ENCODE results near the gene MN1. TPM values are rescaled to one million over a fixed set of nuclear protein-coding genes. Genes with fewer than 3 reads are reported as not detected.

The MN1 gene
- total and polyA plus RNA-seq, 2 experiments from 2014 or later = 1.0 to 6.8 TPM

DNA sequence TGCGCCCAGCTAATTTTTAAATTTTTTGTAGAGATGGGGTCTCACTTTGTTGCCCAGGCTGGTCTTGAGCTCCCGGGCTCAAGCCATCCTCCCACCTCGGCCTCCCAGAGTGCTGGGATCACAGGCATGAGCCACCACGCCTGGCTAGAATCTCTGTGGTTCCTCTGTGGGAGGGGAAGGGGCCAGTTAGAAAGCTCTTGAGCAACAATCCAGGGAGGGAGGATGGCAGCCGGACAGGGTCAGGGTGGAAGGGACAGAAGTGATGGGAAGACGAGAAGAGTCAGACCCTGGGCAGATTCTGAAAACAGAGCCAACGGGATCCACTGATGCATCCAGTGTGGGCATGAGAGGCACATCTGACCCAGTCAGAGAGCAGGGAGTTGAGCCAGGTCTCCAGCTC, 38.9 kb upstream of the MN1 start:
- H3K36me3 Mint-ChIP-seq (ENCODE audit: low read depth) = peaks cover 13% of the 10 kb centered on the region
- no peak for ATAC-seq
- no peak overlapping the region for H3K27ac ChIP-seq (ENCODE audit: low read depth)

More for the DNA sequence above, 38.9 kb upstream of the MN1 start:
- no peaks in the 10 kb centered on the region for H3K79me2 ChIP-seq (replicated peaks; ENCODE audit: insufficient read depth)
- no peak overlapping the region for H3K27ac Mint-ChIP-seq
- peaks cover 8% of the 10 kb centered on the region for H3K27me3 Mint-ChIP-seq (ENCODE audit: insufficient read depth, low read depth, poor library complexity)
- H3F3A ChIP-seq (replicated peaks; ENCODE audit: low read depth) = peaks cover 3% of the 10 kb centered on the region; the same call in 1 of the 2 replicates
- no peak overlapping the region for H3K4me3 ChIP-seq
- no peak for DNase-seq (ENCODE audit: low spot score)
- peaks cover 17% of the 10 kb centered on the region; the same call in 2 of the 3 replicates for H3K9me3 Mint-ChIP-seq
- no peaks in the 10 kb centered on the region for H3K9me2 ChIP-seq (ENCODE audit: insufficient read depth)
- no peak overlapping the region for H3K4me2 ChIP-seq
- H3K4me1 ChIP-seq (ENCODE audit: insufficient read depth) = peaks cover 10% of the 10 kb centered on the region
- H3K4me1 Mint-ChIP-seq = peaks cover 28% of the 10 kb centered on the region
- H4K20me1 ChIP-seq (replicated peaks; ENCODE audit: insufficient read depth) = no peaks in the 10 kb centered on the region
- TF ChIP-seq, protein P1, sequence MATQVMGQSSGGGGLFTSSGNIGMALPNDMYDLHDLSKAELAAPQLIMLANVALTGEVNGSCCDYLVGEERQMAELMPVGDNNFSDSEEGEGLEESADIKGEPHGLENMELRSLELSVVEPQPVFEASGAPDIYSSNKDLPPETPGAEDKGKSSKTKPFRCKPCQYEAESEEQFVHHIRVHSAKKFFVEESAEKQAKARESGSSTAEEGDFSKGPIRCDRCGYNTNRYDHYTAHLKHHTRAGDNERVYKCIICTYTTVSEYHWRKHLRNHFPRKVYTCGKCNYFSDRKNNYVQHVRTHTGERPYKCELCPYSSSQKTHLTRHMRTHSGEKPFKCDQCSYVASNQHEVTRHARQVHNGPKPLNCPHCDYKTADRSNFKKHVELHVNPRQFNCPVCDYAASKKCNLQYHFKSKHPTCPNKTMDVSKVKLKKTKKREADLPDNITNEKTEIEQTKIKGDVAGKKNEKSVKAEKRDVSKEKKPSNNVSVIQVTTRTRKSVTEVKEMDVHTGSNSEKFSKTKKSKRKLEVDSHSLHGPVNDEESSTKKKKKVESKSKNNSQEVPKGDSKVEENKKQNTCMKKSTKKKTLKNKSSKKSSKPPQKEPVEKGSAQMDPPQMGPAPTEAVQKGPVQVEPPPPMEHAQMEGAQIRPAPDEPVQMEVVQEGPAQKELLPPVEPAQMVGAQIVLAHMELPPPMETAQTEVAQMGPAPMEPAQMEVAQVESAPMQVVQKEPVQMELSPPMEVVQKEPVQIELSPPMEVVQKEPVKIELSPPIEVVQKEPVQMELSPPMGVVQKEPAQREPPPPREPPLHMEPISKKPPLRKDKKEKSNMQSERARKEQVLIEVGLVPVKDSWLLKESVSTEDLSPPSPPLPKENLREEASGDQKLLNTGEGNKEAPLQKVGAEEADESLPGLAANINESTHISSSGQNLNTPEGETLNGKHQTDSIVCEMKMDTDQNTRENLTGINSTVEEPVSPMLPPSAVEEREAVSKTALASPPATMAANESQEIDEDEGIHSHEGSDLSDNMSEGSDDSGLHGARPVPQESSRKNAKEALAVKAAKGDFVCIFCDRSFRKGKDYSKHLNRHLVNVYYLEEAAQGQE (IDR thresholded peaks at IDR 0.05; ENCODE audit: unreplicated experiment) = no peak
- TF ChIP-seq STAT1 (IDR thresholded peaks at IDR 0.05; ENCODE audit: unreplicated experiment) (no peak), JUNB (IDR thresholded peaks at IDR 0.05; ENCODE audit: unreplicated experiment) (no peak), EZH2phosphoT487 (IDR thresholded peaks at IDR 0.05; ENCODE audit: unreplicated experiment) (no peak), ZNF331 (CRISPR knock-in tag; IDR thresholded peaks at IDR 0.05; ENCODE audit: low read depth) (no peak), POLR2AphosphoS5 (IDR thresholded peaks at IDR 0.05; ENCODE audit: low read depth) (no peak), EZH2 (IDR thresholded peaks at IDR 0.05; ENCODE audit: low read depth, unreplicated experiment) (no peak), CREB1 (CRISPR knock-in tag; IDR thresholded peaks at IDR 0.05; ENCODE audit: low read depth) (no peak)
- TF ChIP-seq, protein P2, sequence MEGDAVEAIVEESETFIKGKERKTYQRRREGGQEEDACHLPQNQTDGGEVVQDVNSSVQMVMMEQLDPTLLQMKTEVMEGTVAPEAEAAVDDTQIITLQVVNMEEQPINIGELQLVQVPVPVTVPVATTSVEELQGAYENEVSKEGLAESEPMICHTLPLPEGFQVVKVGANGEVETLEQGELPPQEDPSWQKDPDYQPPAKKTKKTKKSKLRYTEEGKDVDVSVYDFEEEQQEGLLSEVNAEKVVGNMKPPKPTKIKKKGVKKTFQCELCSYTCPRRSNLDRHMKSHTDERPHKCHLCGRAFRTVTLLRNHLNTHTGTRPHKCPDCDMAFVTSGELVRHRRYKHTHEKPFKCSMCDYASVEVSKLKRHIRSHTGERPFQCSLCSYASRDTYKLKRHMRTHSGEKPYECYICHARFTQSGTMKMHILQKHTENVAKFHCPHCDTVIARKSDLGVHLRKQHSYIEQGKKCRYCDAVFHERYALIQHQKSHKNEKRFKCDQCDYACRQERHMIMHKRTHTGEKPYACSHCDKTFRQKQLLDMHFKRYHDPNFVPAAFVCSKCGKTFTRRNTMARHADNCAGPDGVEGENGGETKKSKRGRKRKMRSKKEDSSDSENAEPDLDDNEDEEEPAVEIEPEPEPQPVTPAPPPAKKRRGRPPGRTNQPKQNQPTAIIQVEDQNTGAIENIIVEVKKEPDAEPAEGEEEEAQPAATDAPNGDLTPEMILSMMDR (conservative IDR thresholded peaks at IDR 0.05; ENCODE audit: low read depth in 2 of 2) = no peak
- TF ChIP-seq, protein P3, sequence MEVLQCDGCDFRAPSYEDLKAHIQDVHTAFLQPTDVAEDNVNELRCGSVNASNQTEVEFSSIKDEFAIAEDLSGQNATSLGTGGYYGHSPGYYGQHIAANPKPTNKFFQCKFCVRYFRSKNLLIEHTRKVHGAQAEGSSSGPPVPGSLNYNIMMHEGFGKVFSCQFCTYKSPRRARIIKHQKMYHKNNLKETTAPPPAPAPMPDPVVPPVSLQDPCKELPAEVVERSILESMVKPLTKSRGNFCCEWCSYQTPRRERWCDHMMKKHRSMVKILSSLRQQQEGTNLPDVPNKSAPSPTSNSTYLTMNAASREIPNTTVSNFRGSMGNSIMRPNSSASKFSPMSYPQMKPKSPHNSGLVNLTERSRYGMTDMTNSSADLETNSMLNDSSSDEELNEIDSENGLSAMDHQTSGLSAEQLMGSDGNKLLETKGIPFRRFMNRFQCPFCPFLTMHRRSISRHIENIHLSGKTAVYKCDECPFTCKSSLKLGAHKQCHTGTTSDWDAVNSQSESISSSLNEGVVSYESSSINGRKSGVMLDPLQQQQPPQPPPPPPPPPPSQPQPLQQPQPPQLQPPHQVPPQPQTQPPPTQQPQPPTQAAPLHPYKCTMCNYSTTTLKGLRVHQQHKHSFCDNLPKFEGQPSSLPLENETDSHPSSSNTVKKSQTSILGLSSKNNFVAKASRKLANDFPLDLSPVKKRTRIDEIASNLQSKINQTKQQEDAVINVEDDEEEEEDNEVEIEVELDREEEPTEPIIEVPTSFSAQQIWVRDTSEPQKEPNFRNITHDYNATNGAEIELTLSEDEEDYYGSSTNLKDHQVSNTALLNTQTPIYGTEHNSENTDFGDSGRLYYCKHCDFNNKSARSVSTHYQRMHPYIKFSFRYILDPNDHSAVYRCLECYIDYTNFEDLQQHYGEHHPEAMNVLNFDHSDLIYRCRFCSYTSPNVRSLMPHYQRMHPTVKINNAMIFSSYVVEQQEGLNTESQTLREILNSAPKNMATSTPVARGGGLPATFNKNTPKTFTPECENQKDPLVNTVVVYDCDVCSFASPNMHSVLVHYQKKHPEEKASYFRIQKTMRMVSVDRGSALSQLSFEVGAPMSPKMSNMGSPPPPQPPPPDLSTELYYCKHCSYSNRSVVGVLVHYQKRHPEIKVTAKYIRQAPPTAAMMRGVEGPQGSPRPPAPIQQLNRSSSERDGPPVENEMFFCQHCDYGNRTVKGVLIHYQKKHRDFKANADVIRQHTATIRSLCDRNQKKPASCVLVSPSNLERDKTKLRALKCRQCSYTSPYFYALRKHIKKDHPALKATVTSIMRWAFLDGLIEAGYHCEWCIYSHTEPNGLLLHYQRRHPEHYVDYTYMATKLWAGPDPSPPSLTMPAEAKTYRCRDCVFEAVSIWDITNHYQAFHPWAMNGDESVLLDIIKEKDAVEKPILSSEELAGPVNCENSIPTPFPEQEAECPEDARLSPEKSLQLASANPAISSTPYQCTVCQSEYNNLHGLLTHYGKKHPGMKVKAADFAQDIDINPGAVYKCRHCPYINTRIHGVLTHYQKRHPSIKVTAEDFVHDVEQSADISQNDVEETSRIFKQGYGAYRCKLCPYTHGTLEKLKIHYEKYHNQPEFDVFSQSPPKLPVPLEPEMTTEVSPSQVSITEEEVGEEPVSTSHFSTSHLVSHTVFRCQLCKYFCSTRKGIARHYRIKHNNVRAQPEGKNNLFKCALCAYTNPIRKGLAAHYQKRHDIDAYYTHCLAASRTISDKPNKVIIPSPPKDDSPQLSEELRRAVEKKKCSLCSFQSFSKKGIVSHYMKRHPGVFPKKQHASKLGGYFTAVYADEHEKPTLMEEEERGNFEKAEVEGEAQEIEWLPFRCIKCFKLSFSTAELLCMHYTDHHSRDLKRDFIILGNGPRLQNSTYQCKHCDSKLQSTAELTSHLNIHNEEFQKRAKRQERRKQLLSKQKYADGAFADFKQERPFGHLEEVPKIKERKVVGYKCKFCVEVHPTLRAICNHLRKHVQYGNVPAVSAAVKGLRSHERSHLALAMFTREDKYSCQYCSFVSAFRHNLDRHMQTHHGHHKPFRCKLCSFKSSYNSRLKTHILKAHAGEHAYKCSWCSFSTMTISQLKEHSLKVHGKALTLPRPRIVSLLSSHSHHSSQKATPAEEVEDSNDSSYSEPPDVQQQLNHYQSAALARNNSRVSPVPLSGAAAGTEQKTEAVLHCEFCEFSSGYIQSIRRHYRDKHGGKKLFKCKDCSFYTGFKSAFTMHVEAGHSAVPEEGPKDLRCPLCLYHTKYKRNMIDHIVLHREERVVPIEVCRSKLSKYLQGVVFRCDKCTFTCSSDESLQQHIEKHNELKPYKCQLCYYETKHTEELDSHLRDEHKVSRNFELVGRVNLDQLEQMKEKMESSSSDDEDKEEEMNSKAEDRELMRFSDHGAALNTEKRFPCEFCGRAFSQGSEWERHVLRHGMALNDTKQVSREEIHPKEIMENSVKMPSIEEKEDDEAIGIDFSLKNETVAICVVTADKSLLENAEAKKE (CRISPR knock-in tag; IDR thresholded peaks at IDR 0.05) = no peak
- TF ChIP-seq, protein P4, sequence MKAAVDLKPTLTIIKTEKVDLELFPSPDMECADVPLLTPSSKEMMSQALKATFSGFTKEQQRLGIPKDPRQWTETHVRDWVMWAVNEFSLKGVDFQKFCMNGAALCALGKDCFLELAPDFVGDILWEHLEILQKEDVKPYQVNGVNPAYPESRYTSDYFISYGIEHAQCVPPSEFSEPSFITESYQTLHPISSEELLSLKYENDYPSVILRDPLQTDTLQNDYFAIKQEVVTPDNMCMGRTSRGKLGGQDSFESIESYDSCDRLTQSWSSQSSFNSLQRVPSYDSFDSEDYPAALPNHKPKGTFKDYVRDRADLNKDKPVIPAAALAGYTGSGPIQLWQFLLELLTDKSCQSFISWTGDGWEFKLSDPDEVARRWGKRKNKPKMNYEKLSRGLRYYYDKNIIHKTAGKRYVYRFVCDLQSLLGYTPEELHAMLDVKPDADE (IDR thresholded peaks at IDR 0.05) = no peak
- H3K27me3 ChIP-seq (ENCODE audit: insufficient read depth) = no peaks in the 10 kb centered on the region
- no peaks in the 10 kb centered on the region for H3K36me3 ChIP-seq (ENCODE audit: insufficient read depth)
- no peak overlapping the region for H3K4me3 Mint-ChIP-seq
- H2AFZ ChIP-seq = no peak overlapping the region
